ENCODE data around the gene ARID3C.

DNA sequence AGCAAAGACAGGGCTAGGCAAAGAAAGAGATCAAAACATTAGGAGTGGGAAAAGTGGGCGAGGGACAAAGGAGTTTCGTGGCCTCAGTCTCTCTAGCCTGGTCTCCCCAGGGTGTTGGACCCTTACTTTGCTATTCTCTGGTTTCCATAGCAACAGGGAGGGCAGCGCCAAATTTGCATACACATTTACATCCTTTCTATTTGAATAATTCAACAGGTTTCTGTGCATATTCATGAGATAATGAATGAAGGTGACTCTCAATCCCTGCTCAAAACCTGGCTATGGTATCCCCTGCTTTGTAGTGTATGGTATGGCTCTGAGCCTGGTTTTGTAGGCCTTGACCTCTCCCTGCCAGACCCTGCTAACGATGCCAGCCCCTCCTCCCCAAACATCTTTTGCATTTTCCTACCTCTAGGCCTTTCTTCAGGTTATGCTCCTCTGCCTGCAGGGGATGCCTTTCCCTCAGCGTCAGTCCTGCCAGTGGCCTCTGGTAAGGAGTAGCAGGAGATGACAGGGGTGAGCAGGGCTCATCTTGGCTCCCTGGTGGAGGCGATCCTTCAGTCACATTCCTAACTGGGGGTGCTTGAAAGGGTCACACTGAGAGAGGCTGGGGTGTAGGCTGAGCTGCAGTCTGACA is 26.8 kb downstream of the ARID3C start:
- TF ChIP-seq POLR2A (IDR thresholded peaks at IDR 0.05; ENCODE audit: low read length) (no peak), GATA1 (IDR thresholded peaks at IDR 0.05; ENCODE audit: low read depth, low read length) (no peak)
